ENCODE measurements around the gene LONP2.
"Not testable (repeated sequence)": the region's sequence is repeated elsewhere in the genome, so short reads cannot be mapped to it uniquely, and the experiment has no call there.

LONP2 gene

DNA sequence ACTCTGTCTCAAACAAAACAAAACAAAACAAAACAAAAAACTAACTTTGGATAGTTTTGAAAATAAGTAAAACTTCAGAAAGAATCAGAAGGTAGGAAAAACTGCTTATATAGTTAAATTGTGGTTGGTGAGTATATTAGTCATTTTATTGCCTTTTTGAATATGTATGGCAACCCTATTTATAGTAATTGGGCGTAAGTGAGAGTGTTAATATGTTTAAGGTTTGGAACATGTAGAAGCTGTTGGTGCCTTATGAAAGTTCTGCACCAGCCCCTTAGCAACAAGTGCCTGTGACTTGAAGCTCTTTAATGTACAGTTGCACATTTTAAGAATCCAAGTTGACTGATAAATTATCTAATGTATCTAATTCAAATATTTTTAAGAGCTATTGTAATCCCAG lies 50.6 kb downstream of the LONP2 start:
- no peak for DNase-seq

DNA sequence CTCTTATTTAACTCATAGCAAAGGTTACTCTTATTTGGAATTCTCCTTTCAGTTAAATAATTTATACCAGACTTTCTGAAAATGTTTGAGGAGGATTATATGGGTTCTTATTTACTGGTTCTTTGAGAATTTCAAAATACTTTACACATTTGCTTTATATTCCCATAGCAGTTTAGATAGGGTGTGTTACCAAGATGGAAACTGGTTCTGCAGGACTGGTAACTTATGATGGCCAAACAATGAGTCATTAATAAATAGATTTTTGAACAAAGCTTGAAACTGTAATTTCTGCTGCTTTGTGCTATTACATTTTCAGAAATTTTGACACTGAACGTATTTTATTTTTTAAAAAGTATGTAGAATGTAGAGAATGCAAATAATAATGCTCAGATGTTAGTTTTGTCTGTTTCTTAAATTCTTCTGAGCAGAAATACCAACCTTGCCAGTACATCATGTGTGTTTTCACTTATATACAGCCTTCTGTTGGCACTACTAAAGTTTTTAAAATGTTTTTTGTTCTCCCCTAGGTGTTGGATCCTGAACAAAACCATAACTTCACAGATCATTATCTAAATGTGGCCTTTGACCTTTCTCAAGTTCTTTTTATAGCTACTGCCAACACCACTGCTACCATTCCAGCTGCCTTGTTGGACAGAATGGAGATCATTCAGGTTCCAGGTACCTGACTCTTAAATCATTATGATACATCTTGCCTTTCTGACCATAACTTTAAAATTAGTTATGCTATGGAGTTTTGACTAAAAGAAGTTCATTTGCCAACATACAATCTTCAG lies 51.6 kb downstream of the LONP2 start:
- DNase-seq: no peak

DNA sequence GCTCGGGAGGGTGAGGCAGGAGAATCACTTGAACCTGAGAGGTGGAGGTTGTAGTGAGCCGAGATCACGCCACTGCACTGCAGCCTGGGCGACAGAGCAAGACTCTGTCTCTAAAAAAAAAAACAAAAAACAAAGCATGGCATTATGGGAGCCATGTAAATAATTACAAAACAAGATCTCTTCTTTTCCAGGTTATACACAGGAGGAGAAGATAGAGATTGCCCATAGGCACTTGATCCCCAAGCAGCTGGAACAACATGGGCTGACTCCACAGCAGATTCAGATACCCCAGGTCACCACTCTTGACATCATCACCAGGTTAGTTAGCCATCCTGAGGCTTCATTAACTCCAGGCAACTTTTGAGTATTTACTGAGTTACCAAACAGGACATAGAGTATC lies 55.4 kb downstream of the LONP2 start:
- DNase-seq: no peak

DNA sequence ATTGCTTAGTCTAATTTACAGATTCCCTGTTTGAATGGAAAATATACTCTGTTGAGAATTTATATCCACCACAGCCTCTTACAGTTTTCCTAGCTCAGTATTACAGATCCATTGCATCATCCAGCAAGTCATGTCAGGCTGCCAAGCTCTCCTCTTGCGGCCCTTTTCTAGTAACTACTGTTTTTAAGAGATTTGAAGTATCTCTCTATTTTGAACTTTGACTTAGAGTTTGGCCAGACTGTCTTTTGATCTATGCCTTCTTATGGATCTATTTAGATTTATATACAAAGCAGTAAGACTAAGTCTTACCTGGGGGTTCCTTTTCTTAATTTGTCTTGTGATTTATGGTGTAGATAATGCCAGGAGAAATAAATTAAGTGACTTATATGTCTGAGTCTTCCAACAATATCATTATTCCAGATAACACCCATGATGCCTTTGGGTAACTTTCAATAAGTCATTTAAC lies 56.3 kb downstream of the LONP2 start:
- no peak for DNase-seq

DNA sequence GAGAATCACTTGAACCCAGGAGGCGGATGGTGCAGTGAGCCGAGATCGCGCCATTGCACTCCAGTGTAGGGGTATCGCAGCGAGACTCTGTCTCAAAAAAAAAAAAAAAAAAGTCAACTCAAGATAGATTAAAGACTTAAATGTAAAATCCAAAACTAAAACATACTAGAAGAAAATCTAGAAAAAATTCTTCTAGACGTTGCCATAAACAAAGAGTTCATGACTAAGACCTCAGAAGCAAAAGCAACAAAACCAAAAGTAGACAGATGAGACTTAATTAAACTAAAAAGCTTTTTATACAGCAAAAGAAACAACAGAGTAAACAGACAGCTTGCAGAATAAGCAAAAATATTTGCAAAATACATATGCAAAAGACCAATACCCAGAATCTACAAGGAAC lies 64.4 kb downstream of the LONP2 start:
- no peak for DNase-seq

DNA sequence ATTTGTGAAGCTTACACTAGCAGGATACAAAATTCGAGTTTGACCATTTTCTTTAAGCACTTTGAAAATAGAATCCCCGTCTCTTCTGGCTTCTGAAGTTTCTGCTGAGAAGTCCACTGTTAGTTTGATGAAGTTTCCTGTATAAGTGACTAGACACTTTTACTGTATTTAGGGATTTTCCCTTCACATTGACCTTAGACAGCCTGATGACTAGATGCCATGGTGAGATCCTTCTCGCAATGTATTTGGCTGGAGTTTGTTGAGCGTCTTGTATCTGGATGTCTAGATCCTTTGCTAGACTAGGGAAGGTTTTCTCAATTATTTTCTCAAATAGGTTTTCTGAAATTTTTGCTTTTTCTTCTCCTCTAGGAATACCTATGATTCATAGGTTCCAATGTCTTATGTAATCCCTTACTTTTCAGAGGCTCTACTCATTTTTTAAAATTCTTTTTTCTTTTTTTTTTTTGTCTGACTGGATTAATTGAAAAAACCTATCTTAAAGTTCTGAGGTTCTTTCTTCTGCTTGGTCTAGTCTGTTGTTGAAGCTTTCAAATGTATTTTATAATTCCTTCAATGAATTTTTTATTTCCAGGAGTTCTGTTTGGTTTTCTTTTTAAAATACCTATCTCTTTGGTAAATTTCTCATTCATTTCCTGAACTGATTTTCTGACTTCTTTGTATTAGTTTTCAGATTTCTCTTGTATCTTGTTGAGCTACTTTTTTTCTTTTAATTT lies 67.0 kb downstream of the LONP2 start:
- DNase-seq: no peak

DNA sequence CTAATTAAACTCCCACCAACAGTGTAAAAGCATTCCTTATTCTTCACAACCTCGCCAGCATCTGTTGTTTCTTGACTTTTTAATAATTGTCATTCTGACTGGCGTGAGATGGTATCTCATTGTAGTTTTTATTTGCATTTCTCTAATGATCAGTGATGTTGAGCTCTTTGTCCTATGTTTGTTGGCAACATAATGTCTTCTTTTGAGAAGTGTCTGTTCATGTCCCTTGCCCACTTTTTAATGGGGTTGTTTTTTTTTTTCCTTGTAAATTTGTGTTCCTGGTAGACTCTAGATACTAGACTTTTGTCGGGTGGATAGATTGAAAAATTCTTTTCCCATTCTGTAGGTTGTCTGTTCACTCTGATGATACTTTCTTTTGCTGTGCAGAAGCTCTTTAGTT lies 69.8 kb downstream of the LONP2 start:
- DNase-seq: not testable (repeated sequence)

DNA sequence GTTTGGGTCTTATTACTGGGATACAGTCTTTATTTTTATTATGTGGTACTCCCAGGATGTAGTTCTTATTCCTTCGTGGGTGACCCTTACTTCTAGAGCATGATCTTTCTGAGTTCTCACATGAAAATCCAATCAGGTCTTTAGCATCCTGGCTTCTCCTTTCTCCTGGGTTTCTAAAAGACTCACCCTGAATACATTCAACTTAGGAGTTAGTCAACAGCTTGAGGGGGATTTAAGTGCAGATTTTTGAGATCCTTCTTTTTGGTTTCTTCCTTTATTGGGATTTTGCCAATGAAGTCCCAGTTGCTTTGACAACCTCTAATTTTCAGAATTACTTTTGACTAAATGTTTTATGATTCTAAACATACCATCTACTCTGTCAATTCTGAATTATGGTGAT lies 72.9 kb downstream of the LONP2 start:
- no peak for DNase-seq

DNA sequence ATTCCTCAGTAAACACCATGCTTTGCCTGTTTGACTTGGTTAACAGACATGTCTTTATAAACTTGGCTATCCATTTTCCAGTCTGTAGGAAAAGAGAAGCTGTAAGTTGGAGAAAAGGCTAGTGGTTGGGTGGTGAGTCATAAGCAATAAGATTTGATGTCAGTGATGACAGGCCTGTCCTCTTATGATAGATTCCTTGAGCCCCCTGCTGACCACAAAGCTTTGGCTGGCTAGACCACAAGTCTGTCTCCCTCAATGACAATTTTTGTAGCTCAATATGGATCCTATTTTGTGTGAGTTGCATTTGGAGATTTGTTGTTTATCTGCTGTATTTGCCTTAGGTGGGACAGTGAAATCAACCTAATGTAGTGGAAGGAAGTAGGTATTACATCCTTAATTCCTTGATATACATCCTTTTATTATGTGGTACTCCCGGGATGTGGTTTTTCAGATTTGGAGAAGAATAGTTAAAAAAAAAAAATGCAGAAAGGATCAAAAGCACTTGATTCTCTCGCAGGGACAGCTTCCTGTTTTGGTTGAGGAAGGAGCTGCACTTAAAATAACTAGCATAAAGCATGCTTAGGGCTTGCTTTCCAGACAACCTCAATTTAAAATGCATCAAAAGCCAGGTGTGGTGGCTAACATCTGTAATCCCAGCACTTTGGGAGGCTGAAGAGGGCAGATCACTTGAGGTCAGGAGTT lies 73.7 kb downstream of the LONP2 start:
- peak in 1 of 2 donors; percentile 30 for DNase-seq

DNA sequence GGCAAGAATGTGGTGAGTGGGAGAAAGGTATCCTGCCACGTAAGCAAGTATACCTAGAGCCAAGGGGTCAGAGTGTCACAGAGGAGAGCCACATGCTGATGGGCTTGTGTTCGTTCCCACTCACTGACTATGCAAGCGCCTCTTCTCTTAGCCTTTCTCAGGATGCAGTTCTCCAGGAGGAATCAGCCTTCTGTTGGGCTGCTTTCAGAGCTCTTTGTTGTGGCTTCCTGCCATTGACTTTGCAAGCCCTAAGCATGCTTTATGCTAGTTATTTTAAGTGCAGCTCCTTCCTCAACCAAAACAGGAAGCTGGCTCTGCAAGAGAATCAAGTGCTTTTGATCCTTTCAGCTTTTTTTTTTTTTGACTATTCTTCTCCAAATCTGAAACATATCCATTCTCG lies 74.5 kb downstream of the LONP2 start:
- DNase-seq: peak; percentile 19 to 51

DNA sequence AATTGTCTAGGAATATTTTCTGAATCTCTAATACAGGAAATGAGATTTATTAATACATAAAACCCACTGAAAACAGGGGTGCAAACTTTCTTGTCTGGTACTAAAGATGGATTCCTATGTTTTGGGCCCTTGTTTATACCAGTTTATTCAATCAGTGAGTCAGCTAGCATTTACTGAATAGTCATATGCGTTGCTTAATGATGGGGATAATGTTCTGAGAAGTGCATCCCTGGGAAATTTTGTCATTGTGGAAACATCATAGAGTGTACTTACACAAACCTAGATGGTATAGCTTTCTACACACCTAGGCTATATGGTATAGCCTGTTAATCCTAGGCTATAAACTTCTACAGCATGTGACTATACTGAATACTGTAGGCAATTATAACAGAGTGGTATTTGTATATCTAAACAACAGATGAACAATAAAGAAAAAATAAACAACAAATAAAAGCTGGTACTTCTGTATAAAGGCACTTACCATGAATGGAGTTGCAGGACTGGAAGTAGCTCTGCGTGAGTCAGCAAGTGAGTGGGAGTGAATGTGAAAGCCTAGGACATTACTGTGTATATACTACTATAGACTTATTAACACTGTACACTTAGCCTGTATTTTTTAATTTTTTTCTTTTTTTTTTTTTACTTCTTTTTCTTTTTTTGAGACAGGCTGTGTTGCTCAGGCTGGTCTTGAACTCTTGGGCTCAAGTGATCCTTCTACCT lies 77.4 kb downstream of the LONP2 start:
- no peak for DNase-seq

DNA sequence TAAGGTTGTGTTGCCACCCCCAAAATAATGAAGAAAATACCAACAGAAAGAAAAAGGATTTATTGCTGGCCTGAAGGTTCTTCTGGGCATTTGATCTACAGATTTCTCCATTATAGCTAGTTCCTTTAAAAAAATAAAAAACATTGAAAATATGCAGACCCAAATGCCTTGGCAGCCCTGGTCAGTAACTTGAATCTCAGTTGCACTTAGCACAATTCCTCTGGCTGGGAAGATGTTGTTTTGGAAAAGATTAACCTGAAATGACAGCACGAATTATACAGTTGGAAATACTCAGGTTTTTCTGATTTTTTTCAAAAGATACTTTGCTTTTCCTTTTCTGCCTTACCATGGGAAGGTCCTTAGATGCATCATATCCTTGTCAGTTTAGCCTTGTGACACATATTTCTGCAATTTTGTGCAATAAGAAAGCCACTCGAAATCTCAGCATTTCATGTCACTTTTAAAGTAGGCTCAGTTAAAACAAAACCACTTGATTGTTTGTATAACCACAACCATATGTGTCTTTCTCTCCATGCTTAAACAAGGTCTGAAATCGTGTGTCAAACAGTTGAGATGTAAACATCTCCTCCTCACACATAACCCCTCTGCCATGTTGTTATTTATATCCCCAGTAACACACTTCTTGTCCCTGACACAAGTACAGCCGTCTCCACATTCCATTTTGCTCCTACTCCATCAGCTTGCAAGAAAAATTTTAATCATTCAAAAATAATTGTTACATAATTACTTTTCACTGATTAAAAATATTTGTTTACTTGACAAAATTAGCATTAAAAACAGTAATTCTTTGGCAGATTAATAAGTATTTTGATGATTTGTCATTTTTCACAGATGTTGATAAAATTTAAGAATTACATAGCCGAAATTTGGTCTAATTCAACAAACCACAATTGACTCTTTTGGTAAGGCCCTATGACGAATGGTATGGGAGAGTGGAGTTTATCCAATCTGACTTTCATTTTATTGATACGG lies 80.0 kb downstream of the LONP2 start:
- no peak for DNase-seq

DNA sequence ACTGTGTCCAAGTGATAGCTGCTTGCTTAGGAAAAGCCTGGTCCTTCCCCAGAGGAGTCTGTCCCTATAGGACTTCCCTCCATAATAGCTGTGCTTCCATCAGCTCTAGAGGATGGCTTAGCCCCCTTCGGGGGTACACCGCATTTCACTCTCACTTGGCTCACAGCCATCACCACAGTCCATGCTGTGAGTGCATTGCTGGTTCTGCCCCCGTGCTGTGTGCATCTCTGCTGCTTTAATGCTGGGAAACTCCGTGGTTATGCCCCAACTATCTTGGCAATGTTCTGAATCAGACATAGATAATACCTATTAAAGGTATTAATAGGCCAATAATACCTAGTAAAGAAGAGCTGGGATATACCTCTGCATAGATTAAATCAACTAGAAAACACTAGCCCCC lies 82.8 kb downstream of the LONP2 start:
- no peak for DNase-seq

DNA sequence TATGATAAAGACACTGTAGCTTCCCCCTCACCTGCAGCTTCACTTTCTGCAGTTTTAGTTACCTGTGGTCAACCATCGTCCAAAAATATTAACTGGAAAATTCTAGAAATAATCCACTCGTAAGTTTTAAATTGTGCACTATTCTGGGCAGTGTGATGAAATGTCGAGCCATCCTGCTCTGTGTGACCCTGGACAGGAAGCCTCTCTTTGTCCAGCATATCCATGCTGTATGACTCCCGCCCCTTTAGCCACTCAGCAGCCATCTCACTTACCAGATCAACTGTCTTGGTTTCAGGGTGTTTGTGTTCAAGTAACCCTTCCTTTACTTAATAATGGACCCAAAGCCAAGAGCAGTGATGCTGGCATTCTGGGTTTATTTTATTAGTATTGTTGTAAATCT lies 85.0 kb downstream of the LONP2 start:
- DNase-seq: no peak

DNA sequence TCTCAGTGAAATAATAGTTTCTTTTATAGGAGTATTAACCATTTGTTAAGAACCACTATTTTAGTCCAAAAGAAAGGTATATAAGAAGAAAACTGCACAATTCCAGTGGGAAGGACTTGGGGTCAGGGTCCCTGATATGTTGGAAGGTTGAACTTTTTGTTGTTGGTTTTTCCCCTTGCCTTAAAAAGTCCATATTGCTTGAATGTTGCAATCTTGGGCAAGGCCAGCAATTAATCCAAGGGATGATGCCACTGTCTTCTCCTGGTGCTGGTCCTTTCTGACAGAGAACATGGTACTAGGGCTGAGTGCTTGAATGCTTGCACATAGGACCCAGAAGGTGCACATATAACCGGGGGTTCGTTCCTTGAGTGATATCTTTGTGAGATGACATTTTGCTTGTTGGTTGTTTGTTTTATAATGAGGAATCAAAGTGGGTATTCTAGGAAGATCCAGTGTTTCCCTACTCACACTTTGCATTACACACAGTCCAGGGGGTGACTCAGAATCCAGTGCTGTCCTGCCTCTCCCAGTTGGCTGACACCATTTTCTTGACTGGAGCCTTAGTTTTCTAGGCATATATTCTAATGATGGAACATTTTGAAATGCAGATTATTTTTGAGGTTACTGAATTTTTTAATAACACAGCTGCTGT lies 86.2 kb downstream of the LONP2 start:
- DNase-seq: no peak

DNA sequence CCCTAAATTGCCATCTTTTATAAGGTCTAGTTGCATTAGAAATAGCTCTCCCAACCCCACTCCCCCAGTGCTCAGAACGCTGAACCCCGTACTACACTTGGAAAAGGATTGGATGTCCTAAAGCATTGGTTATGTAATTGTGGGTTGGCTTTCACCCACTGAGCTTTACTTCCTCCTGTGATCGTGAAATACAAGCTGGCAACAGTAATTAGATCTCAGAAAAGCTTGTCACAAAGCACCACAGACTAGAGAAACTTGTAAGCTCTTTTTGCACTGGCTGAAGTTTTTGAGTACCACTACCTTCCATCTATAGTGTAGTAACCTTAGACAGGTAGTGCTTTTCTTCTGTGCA lies 86.7 kb downstream of the LONP2 start:
- DNase-seq: no peak

DNA sequence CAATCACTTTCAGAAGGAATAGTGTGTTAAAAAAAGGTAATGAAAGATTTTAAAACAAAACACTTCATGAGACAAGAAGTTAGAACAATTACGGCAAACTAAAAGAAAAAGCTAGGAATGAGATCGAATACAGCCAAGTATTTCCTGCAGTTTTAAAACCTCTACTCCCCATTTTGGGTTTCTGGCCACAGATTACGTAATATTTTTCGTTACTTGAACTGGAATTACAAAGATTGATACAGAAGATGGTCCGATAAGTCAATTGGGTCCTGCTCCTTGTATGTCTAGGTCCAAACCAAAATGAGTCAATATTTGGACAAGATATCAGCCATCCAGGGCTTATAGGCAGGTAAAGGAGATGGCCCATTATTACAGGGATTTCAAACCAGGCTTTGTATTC lies 88.9 kb downstream of the LONP2 start:
- DNase-seq: no peak

DNA sequence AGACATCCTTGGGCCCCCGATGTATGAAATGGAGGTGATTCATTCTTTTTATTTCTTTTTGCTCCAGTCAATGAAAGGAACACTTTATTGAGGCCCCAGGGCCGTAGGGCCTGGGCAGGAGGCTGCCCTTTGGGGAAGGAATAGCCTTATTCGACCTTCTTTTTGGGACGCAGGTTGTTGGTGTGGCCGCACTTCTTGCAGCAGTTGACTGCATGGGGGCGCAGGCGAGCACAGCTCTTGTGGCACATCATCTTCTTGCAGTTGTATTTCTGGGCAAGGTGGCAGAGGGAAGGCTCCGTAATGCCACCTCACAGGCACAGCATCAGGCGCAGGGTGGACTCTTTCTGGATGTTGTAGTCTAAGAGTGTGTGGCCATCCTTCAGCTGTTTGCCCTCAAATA lies 90.2 kb downstream of the LONP2 start:
- no peak for DNase-seq

DNA sequence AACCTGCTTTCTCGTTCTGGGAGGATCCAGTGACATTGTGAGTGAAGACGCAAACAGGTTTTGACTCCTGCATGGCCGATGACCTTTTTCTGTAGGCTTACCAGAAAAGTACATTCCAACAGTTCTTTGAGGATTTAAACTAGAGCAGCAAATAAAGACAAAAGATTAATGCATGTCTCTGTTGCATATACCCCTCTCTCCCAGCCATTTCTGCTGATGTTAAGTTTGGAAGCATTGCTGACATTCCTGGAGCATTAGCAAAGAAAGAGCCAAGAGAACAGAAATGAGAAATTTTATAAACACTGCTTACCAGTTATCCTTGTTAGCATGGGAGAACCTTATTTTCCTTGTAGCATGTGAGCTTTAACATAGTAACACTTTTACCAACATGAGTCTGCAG lies 91.9 kb downstream of the LONP2 start:
- DNase-seq: no peak

DNA sequence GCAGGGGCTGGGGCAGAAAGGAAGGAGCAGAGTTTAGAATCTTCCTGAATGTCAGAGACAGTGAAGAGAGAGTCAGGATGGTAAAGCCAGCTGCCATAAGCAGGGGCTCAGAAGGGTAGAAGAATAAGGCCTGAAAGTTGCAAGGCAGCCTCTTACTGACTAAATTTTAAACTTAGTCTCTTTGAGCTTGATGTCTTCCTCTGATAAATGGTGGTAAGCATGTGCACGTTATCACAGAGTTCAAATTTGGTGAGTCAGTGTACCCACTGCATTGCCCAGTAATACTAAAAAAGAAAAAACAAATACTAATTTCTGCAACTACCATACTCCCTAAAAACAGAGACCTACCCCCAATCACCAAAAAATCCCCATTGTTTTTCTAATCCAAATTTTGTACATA lies 96.0 kb downstream of the LONP2 start:
- DNase-seq: no peak

DNA sequence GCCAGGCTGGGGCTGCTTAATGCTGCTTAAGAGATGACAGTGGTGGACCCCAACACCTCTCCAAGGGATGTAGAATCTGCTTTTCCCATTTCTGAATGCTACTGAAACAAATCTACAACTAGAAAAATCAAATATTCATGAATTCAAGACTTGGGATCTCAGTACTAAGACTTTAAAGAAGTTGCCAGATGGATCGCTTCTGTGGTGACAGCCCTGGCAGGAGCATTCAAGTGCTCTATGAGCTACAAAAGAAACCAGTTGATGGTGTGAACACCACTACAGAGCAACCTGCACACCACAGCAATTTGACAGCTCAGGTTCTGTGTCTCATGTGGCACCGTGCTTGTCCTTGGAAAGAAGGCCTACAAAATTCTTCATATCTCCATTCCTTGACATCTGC lies 98.5 kb downstream of the LONP2 start:
- DNase-seq: no peak
